HCT116 (cell line): ENCODE measurements around the gene DGKB. TPM values are rescaled to one million over a fixed set of nuclear protein-coding genes. Genes with fewer than 3 reads are reported as not detected.

Experiments
- ATAC-seq: fragments of 200-7000 bp; cut with Tn5 transposase; 2 replicates; pipeline ENCODE4 v1.9.1; 2020; ENCODE audit warnings: mild to moderate bottlenecking, moderate library complexity
- BruUV-seq: library from RNA; stranded (reverse); fragments of 400-500 nt; replicated peaks from 2 replicates; lab custom pipeline; 2021; lab: Mats Ljungman, UMichigan
- CTCF ChIA-PET: fragments of 300-600 bp; sonication (Branson Sonifier 250); formaldehyde crosslinking; loops from one replicate; lab custom pipeline; 2021; ENCODE audit warnings: antibody characterized with exemption; lab: Charles Lee
- POLR2A ChIA-PET: fragments of 300-600, 350-600 bp; sonication (Branson Sonifier 250); formaldehyde crosslinking; loops from one replicate; lab custom pipeline; 2021; ENCODE audit warnings: antibody characterized with exemption; lab: Charles Lee
- RAD21 ChIA-PET, 2 experiments: fragments of 300-600 bp; sonication (Branson Sonifier 250); formaldehyde crosslinking; loops; one replicate each; lab custom pipeline; 2023; ENCODE audit warnings: low total read pairs in 2 of 2; ENCODE audit not compliant: uncharacterized antibody in 2 of 2, unreplicated experiment in 2 of 2, low non-redundant PET in 1 of 2; lab: Charles Lee
- DNase-seq: peaks from one replicate; pipeline ENCODE4 v3.0.0-alpha.2; 2010; ENCODE audit warnings: low read depth, low spot score
- H2AFZ ChIP-seq: fragments of 200-600 bp; shearing (Covaris generic), sonication (generic); 2 replicates; pipeline ENCODE4 v1.6.1; 2017; ENCODE audit warnings: low read depth, mixed run types, mixed read lengths, antibody characterized with exemption, low read length; ENCODE audit not compliant: poor library complexity, severe bottlenecking
- H3K27ac ChIP-seq: 2 replicates; pipeline ENCODE4 v1.5.1; 2012; ENCODE audit warnings: low read depth, low read length
- H3K27me3 ChIP-seq: fragments of 200-600 bp; sonication (generic); 2 replicates; pipeline ENCODE4 v1.6.1; 2016; ENCODE audit warnings: mixed run types, low read length, mixed read lengths; ENCODE audit not compliant: insufficient read depth
- H3K36me3 ChIP-seq, 2 experiments: fragments of 200-500 bp in 1 of 2; fragments of 200-600 bp in 1 of 2; sonication (Bioruptor generic) in 1 of 2; sonication (generic) in 1 of 2; 2 replicates each; pipeline versions ENCODE4 v1.5.1 to v1.6.1; 2014 to 2016; ENCODE audit warnings: low read length in 2 of 2, inconsistent platforms in 1 of 2, mixed read lengths in 1 of 2, mixed run types in 1 of 2; ENCODE audit not compliant: insufficient read depth in 2 of 2, control insufficient read depth in 1 of 2
- H3K4me1 ChIP-seq, 2 experiments: fragments of 200-600 bp in 1 of 2; sonication (generic) in 1 of 2; 2 replicates each; pipeline versions ENCODE4 v1.5.1 to v1.6.1; 2012 to 2017; ENCODE audit warnings: low read length in 2 of 2, inconsistent platforms in 1 of 2, mild to moderate bottlenecking in 1 of 2, mixed read lengths in 1 of 2, mixed run types in 1 of 2, moderate library complexity in 1 of 2; ENCODE audit not compliant: insufficient read depth in 2 of 2, control insufficient read depth in 1 of 2
- H3K4me2 ChIP-seq: fragments of 200-600 bp; sonication (generic); 2 replicates; pipeline ENCODE4 v1.6.1; 2017; ENCODE audit warnings: mixed run types, low read length, mixed read lengths
- H3K4me3 ChIP-seq, 2 experiments: fragments of 200-600 bp in 1 of 2; sonication (generic) in 1 of 2; replicated peaks in 1 of 2; 2 replicates each; pipeline ENCODE4 v1.5.1; 2011 to 2016; ENCODE audit warnings: low read length in 2 of 2, control low read depth in 1 of 2, low read depth in 1 of 2, mild to moderate bottlenecking in 1 of 2, mixed read lengths in 1 of 2, mixed run types in 1 of 2
- H3K79me2 ChIP-seq: fragments of 200-600 bp; sonication (generic); 2 replicates; pipeline ENCODE4 v1.6.1; 2017; ENCODE audit warnings: mild to moderate bottlenecking, mixed run types, low read length, moderate library complexity, mixed read lengths; ENCODE audit not compliant: insufficient read depth
- H3K9ac ChIP-seq: fragments of 200-600 bp; sonication (generic); 2 replicates; pipeline ENCODE4 v1.6.1; 2016; ENCODE audit warnings: low read length, mixed read lengths
- H3K9me2 ChIP-seq: fragments of 200-600 bp; sonication (generic), shearing (Covaris generic); 2 replicates; pipeline ENCODE4 v1.6.1; 2017; ENCODE audit warnings: mixed run types, mild to moderate bottlenecking, moderate library complexity; ENCODE audit not compliant: insufficient read depth
- H3K9me3 ChIP-seq, 2 experiments: fragments of 200-500 bp in 1 of 2; fragments of 200-600 bp in 1 of 2; sonication (Bioruptor generic) in 1 of 2; sonication (generic) in 1 of 2; 2 replicates each; pipeline ENCODE4 v1.6.1; 2014 to 2017; ENCODE audit warnings: low read length in 2 of 2, mixed read lengths in 2 of 2, inconsistent platforms in 1 of 2, low read depth in 1 of 2, mild to moderate bottlenecking in 1 of 2, mixed run types in 1 of 2, moderate library complexity in 1 of 2; ENCODE audit not compliant: control insufficient read depth in 1 of 2, insufficient read depth in 1 of 2
- H4K20me1 ChIP-seq: fragments of 200-600 bp; sonication (generic), shearing (Covaris generic); 2 replicates; pipeline ENCODE4 v1.6.1; 2017; ENCODE audit warnings: mixed run types, mild to moderate bottlenecking, moderate library complexity; ENCODE audit not compliant: insufficient read depth
- CBX3 ChIP-seq: IDR thresholded peaks from 2 replicates; pipeline ENCODE4 v1.6.1; 2012; ENCODE audit warnings: low read depth
- CEBPB ChIP-seq: IDR thresholded peaks from 2 replicates; pipeline ENCODE4 v1.6.1; 2012; ENCODE audit warnings: low read depth
- EGR1 ChIP-seq: IDR thresholded peaks from 2 replicates; pipeline ENCODE4 v1.6.1; 2012; ENCODE audit warnings: low read depth
- EZH2 ChIP-seq: fragments of 200-600 bp; sonication (generic); IDR thresholded peaks from 2 replicates; pipeline ENCODE4 v1.6.1; 2017; ENCODE audit warnings: antibody characterized with exemption, mixed run types
- EZH2phosphoT487 ChIP-seq: fragments of 200-600 bp; IDR thresholded peaks from 2 replicates; pipeline ENCODE4 v1.6.1; 2018; ENCODE audit warnings: antibody characterized with exemption, borderline replicate concordance
- FOSL1 ChIP-seq: IDR thresholded peaks from 2 replicates; pipeline ENCODE4 v1.6.1; 2012; ENCODE audit warnings: low read depth
- JUND ChIP-seq: IDR thresholded peaks from 2 replicates; pipeline ENCODE4 v1.6.1; 2012
- POLR2A ChIP-seq: IDR thresholded peaks from 2 replicates; pipeline ENCODE4 v1.7.0; 2011; ENCODE audit warnings: borderline replicate concordance; ENCODE audit not compliant: insufficient read depth, insufficient read length; ENCODE audit errors: extremely low read depth
- RAD21 ChIP-seq: IDR thresholded peaks from 2 replicates; pipeline ENCODE4 v1.6.1; 2012; ENCODE audit warnings: low read depth, mild to moderate bottlenecking
- SIN3A ChIP-seq: IDR thresholded peaks from 2 replicates; pipeline ENCODE4 v1.6.1; 2012; ENCODE audit warnings: low read depth
- SP1 ChIP-seq: IDR thresholded peaks from 2 replicates; pipeline ENCODE4 v1.6.1; 2012; ENCODE audit warnings: low read depth
- TCF7L2 ChIP-seq: IDR thresholded peaks from 2 replicates; pipeline ENCODE4 v1.7.0; 2011; ENCODE audit warnings: borderline replicate concordance, inconsistent platforms; ENCODE audit not compliant: insufficient read depth, insufficient read length; ENCODE audit errors: extremely low read depth
- YY1 ChIP-seq: IDR thresholded peaks from 2 replicates; pipeline ENCODE4 v1.6.1; 2011; ENCODE audit warnings: low read length, low read depth, moderate library complexity, mild to moderate bottlenecking; ENCODE audit not compliant: insufficient replicate concordance; ENCODE audit errors: extremely low read depth
- ZNF274 ChIP-seq: fragments of 200-500 bp; sonication (Bioruptor generic); IDR thresholded peaks from 2 replicates; pipeline ENCODE4 v1.6.1; 2014; ENCODE audit warnings: mild to moderate bottlenecking, low read depth, low read length, inconsistent platforms
- intact Hi-C: fragments of 100-400 bp; cut with micrococcal nuclease; formaldehyde crosslinking; loops from 2 replicates; pipeline ENCODE4 v1.10.0; 2022
- total RNA-seq: library from RNA; stranded (reverse); gene quantifications from one replicate; pipeline ENCODE4 v1.2.1, GENCODE V29; 2021; ENCODE audit not compliant: unreplicated experiment
- TF ChIP-seq, protein P1 (sequence below): IDR thresholded peaks from 2 replicates; pipeline ENCODE4 v1.6.1; 2012
- TF ChIP-seq, protein P2 (sequence below): IDR thresholded peaks from 2 replicates; pipeline ENCODE4 v1.6.1; 2012

The DGKB gene
- total RNA-seq, 1 experiment from 2014 or later: 0.05 TPM

DNA sequence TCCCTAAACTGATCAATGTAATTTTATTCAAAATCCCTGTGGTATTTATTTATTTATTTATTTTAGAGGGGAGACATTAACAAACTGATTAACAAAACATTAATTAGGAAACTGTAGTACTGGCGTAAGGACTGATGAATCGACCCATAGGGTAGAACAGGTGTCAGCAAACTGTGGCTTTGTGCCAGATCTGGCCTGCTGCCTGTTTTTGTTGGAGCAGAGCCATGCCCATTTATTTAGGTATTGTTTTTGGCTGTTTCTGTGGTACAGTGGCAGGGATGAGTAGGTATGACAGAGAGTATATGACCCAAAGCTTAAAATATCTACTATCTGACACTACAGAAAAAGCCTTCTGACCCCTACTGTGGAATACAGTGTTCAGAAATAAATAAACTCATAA is 580.6 kb downstream of the DGKB start:
- ATAC-seq (no peak), DNase-seq (no peak)
- TF ChIP-seq, protein P1, sequence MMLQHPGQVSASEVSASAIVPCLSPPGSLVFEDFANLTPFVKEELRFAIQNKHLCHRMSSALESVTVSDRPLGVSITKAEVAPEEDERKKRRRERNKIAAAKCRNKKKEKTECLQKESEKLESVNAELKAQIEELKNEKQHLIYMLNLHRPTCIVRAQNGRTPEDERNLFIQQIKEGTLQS: no peak
- TF ChIP-seq YY1 (no peak), CEBPB (no peak), CBX3 (no peak), TCF7L2 (no peak), ZNF274 (no peak), EZH2phosphoT487 (no peak), SIN3A (no peak), FOSL1 (no peak), EGR1 (no peak), JUND (no peak), POLR2A (no peak), SP1 (no peak), RAD21 (no peak), EZH2 (no peak)
- TF ChIP-seq, protein P2, sequence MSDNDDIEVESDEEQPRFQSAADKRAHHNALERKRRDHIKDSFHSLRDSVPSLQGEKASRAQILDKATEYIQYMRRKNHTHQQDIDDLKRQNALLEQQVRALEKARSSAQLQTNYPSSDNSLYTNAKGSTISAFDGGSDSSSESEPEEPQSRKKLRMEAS: no peak
- H3K79me2 ChIP-seq: no peaks in the 10 kb centered on the region
- no peak overlapping the region for H2AFZ ChIP-seq
- H3K9ac ChIP-seq: no peak overlapping the region
- no peaks in the 10 kb centered on the region for H3K27me3 ChIP-seq
- H3K4me2 ChIP-seq: no peak overlapping the region
- no peaks in the 10 kb centered on the region for H3K36me3 ChIP-seq
- POLR2A ChIA-PET: no interaction called here
- CTCF ChIA-PET: no interaction called here
- H3K27ac ChIP-seq: no peak overlapping the region
- H3K9me2 ChIP-seq: no peaks in the 10 kb centered on the region
- BruUV-seq: no TSS peak
- H3K4me3 ChIP-seq: no peak overlapping the region
- intact Hi-C loops: no loop called here
- H3K9me3 ChIP-seq: no peaks in the 10 kb centered on the region
- RAD21 ChIA-PET: no interaction called here
- H3K4me1 ChIP-seq: no peaks in the 10 kb centered on the region
- no peaks in the 10 kb centered on the region for H4K20me1 ChIP-seq
